ENCODE data around the gene SLC24A3.

The SLC24A3 gene

DNA sequence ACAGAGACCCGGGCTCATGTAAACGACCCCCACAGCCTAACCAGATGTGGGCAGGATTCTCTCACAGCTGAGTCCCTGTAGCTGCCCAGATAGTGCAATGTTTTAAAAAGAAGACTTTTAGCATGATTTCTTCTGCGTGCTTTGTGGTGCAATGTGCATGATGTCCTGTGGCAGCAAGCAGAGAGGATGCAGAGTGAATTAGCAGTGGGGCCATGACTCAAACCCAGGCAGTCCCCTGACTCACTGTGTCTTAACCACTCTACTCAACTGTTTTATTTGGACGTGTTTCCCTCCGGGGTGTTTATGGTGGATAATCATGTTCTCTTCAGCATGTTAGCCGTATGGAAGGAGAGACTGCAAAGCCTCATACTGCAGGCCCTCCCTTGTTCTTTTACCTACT lies 247.9 kb downstream of the SLC24A3 start:
- no peak for DNase-seq (ENCODE audit: low read depth in 1 of 2, low spot score in 1 of 2)
- in situ Hi-C loops (cut with HindIII; ENCODE audit: low pct_unique_long_range_greater_than_20kb, low sequenced_read_pairs) = no loop called here
- TF ChIP-seq JUND (IDR thresholded peaks at IDR 0.05; ENCODE audit: low read depth) = no peak

DNA sequence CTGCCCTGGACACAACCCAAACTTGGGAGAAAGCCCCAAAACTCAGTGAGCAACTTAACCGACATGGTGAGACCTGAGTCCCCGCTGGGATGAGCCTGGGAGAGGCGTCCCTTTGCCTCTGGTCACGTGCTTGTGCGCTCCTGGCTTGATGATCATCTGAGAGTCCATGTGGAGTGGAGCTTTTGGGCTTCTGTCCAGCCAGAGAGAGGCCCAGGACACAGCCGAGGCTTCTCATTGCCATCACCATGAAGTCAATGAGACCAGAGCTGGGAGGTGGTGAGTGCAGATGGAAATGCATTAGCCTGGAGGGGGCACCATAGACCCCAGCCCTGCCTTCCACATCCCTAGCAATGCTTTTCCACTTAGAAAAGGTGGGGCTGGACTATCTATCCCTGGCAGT lies 250.0 kb downstream of the SLC24A3 start:
- TF ChIP-seq JUND (IDR thresholded peaks at IDR 0.05; ENCODE audit: low read depth) = no peak
- DNase-seq (ENCODE audit: low read depth in 1 of 2, low spot score in 1 of 2) = no peak
- in situ Hi-C loops (cut with HindIII; ENCODE audit: low pct_unique_long_range_greater_than_20kb, low sequenced_read_pairs) = no loop called here

- in situ Hi-C loops (cut with HindIII; ENCODE audit: low pct_unique_long_range_greater_than_20kb, low sequenced_read_pairs) = no loop called here
- TF ChIP-seq JUND (IDR thresholded peaks at IDR 0.05; ENCODE audit: low read depth) = no peak
- no peak for DNase-seq (ENCODE audit: low read depth in 1 of 2, low spot score in 1 of 2)
Observed at GRCh38 chr20:19463597-19463996, 251.2 kb downstream of the SLC24A3 start.

DNA sequence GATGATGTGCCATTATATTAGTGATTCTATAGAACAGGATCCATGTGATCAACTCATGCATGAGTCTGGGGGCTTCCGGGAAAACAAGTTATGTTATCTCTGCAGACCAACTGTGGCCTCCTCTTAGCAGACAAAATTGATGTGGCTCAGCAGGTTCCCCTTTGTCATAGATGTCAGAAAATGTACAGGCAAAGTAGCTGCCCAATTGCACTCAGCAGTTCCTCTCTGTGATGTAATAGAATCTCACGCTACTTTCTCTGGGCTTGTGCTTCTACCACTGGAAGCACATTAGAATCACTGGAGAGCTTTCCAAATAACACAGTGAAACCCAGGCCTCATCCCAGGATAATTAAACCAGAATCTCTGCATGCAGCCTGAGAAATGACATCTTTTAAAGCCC lies 253.1 kb downstream of the SLC24A3 start:
- in situ Hi-C loops (cut with HindIII; ENCODE audit: low pct_unique_long_range_greater_than_20kb, low sequenced_read_pairs) = no loop called here

DNA sequence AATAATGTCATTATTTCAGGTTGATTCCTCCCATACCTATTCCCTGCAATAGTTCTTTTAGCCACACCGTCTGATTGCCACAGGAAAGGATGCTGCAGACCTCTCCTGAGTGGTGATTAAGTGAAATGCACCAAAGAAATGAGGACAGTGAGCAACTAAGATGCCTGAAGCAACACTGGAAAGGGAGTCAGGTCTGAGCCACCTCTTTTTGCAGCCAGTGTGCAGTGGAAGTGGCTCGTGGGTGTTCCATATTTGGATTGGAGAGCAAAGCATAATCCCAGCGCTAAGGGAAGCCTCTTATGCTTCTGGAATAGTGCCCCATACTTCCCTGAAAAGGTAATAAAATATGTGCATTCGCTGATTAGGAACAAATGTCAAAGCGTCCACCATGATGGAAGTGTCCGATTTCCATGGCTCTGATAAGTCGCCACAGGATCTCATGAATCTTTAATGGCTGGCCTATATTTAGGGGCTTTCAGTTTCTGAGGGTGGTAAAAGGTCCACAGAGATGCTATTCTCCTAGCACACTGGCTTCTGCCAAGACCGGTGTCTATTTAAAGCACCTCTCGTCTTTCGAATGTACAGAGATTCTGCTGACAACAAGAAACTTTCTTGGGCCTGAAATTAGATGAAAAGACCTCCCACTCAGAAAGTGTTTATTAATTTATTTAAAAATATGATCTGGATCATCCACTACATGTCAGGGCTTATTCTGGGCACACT lies 253.9 kb downstream of the SLC24A3 start:
- in situ Hi-C loops (cut with HindIII; ENCODE audit: low pct_unique_long_range_greater_than_20kb, low sequenced_read_pairs) = no loop called here
- TF ChIP-seq JUND (IDR thresholded peaks at IDR 0.05; ENCODE audit: low read depth) = no peak
- DNase-seq (ENCODE audit: low read depth in 1 of 2, low spot score in 1 of 2) = no peak

More for the DNA sequence above, 253.1 kb downstream of the SLC24A3 start:
- DNase-seq (ENCODE audit: low read depth in 1 of 2, low spot score in 1 of 2) = no peak
- no peak for TF ChIP-seq JUND (IDR thresholded peaks at IDR 0.05; ENCODE audit: low read depth)

- no peak for DNase-seq (ENCODE audit: low read depth in 1 of 2, low spot score in 1 of 2)
- in situ Hi-C loops (cut with HindIII; ENCODE audit: low pct_unique_long_range_greater_than_20kb, low sequenced_read_pairs) = no loop called here
- TF ChIP-seq JUND (IDR thresholded peaks at IDR 0.05; ENCODE audit: low read depth) = no peak
Observed at GRCh38 chr20:19473216-19473921, 260.9 kb downstream of the SLC24A3 start.

GRCh38 chr20:19473922-19474286 lies 261.5 kb downstream of the SLC24A3 start:
- no peak for DNase-seq (ENCODE audit: low read depth in 1 of 2, low spot score in 1 of 2)
- in situ Hi-C loops (cut with HindIII; ENCODE audit: low pct_unique_long_range_greater_than_20kb, low sequenced_read_pairs) = no loop called here
- no peak for TF ChIP-seq JUND (IDR thresholded peaks at IDR 0.05; ENCODE audit: low read depth)

DNA sequence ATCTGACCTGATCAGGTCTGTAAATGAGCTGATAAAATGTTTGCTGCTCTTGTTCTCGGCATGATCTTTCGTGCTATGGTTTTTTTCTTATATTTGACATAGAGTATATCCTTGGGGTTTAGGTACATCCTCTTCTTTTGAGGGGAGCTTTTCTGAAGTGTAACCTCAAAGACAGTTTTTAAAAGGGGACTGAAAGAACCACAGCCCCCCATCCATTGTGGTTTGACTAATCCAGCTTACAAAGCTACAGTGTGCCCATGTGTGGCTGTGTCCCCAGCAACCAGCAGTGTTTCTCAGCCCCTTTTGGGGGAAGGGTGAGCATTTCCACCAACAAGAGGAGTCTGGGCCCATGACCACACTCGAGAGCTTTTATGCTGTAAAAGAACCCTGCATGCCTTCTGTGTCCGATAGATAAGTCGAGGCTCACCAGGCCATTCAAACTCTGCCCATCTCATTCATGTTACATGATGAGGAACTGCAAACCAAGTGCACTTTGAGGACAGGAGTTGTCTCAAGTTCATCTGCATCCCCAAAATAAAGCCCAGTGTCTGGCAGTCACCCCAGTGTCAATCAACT lies 266.0 kb downstream of the SLC24A3 start:
- TF ChIP-seq JUND (IDR thresholded peaks at IDR 0.05; ENCODE audit: low read depth) = no peak
- no peak for DNase-seq (ENCODE audit: low read depth in 1 of 2, low spot score in 1 of 2)
- in situ Hi-C loops (cut with HindIII; ENCODE audit: low pct_unique_long_range_greater_than_20kb, low sequenced_read_pairs) = no loop called here

DNA sequence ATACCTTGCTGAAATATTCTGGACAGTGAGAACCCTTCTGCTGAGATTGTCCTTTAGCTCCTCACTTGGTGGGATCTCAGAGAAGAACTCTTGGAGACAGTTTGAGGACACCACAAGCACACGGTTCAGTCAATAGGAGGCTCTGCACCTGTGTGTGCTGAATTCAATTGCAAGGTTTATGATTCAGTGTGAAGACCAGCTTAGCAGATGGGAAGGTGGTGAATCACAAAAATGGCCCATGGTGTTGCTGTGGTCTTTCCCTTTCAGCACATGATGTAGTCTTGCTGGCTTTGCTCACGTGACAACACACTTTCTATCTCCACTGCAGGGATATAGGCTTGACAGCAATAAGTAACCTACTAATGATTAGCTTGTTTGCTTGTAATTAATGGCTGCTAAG lies 270.3 kb downstream of the SLC24A3 start:
- TF ChIP-seq JUND (IDR thresholded peaks at IDR 0.05; ENCODE audit: low read depth) = no peak
- in situ Hi-C loops (cut with HindIII; ENCODE audit: low pct_unique_long_range_greater_than_20kb, low sequenced_read_pairs) = no loop called here
- DNase-seq (ENCODE audit: low read depth in 1 of 2, low spot score in 1 of 2) = no peak

DNA sequence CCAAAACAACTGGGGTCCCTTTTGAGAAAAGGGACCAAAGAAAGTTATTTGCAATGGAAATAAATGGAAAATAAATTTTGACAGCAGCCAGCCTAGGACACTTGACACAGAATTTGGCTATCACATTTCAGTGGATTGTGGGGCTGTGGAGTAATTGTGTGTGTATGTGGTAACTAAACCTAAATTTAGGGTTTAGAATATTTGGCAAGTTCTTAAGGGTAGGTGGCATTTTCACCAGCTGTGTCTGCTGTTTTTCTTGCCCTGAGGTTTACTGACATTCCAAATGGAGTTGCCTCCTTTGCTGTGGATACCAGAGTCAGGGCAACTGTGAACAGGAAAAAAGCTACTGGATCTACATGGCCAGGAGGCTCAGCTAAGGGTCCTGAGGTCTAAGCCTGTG lies 270.9 kb downstream of the SLC24A3 start:
- in situ Hi-C loops (cut with HindIII; ENCODE audit: low pct_unique_long_range_greater_than_20kb, low sequenced_read_pairs) = no loop called here
- TF ChIP-seq JUND (IDR thresholded peaks at IDR 0.05; ENCODE audit: low read depth) = no peak

DNA sequence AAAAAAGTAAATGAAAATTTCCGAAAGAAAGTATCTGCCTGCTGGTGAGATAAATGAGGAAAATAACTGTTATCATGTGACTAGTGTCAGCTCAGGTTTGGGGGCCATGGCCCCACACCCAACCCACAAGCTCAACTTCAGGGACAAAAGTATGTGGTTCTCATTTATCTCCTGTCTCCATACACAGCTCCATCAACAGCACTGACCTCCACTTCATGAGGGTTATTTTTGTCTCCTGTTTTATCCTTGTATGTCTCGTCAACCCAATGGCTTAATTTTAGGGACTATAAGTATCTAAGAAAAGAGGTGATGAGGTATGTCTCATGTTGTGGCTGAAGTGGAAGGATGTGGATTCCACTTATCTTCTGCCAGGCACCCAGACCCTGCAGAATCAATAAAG lies 274.0 kb downstream of the SLC24A3 start:
- no peak for TF ChIP-seq JUND (IDR thresholded peaks at IDR 0.05; ENCODE audit: low read depth)
- in situ Hi-C loops (cut with HindIII; ENCODE audit: low pct_unique_long_range_greater_than_20kb, low sequenced_read_pairs) = no loop called here
- no peak for DNase-seq (ENCODE audit: low read depth in 1 of 2, low spot score in 1 of 2)

More for the DNA sequence above, 270.9 kb downstream of the SLC24A3 start:
- no peak for DNase-seq (ENCODE audit: low read depth in 1 of 2, low spot score in 1 of 2)

DNA sequence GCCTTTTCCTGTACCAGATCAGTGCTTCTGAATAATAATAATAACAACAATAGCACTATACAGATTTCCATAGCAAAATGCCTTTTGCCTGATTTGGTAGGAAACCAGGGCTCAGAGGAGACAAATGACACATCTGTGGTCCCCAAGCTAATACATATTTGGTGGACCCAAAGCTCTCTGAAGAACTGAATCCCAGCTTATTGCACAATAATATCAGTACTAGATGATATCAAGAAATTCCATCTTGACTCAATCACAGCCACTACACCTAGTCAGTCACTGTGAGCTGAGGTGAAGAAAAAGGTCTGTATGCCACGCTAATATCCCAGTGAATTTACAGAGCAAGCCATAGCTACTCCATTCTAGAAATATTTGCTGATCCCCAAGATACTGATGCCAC lies 275.0 kb downstream of the SLC24A3 start:
- in situ Hi-C loops (cut with HindIII; ENCODE audit: low pct_unique_long_range_greater_than_20kb, low sequenced_read_pairs) = no loop called here
- peak in 1 of 2 experiments; percentile 36 for DNase-seq (ENCODE audit: low read depth in 1 of 2, low spot score in 1 of 2)
- TF ChIP-seq JUND (IDR thresholded peaks at IDR 0.05; ENCODE audit: low read depth) = no peak

GRCh38 chr20:19491241-19491640 lies 278.8 kb downstream of the SLC24A3 start:
- in situ Hi-C loops (cut with HindIII; ENCODE audit: low pct_unique_long_range_greater_than_20kb, low sequenced_read_pairs) = no loop called here
- no peak for TF ChIP-seq JUND (IDR thresholded peaks at IDR 0.05; ENCODE audit: low read depth)
- no peak for DNase-seq (ENCODE audit: low read depth in 1 of 2, low spot score in 1 of 2)
